DMS114 treated with DMSO at 0.1 percent for 48 hours (cell line): ENCODE data around the gene STK32B.
"Not testable (repeated sequence)": the region's sequence is repeated elsewhere in the genome, so short reads cannot be mapped to it uniquely, and the experiment has no call there.

Experiments used
- DNase-seq: peaks from one replicate; lab custom pipeline; 2025; ENCODE audit not compliant: unreplicated experiment; lab: John Stamatoyannopoulos, UW

Gene STK32B

GRCh38 chr4:5051278-5052203 lies at the start of gene STK32B:
STK32B (plus strand) TSS chr4:5051480.
- peak; percentile 69 for DNase-seq

GRCh38 chr4:5001641-5002040 lies 49.6 kb upstream of the STK32B start:
- DNase-seq: not testable (repeated sequence)

- DNase-seq: no peak
These were observed 47.9 kb upstream of the STK32B start for GRCh38 chr4:5003372-5003857.

- DNase-seq: no peak
These were observed 47.4 kb upstream of the STK32B start for GRCh38 chr4:5003918-5004317.

GRCh38 chr4:5004496-5004895 lies 46.8 kb upstream of the STK32B start:
- no peak for DNase-seq

GRCh38 chr4:5006932-5007331 lies 44.3 kb upstream of the STK32B start:
- DNase-seq: not testable (repeated sequence)

GRCh38 chr4:5009796-5010195 lies 41.5 kb upstream of the STK32B start:
- no peak for DNase-seq

GRCh38 chr4:5010984-5011383 lies 40.3 kb upstream of the STK32B start:
- no peak for DNase-seq

- no peak for DNase-seq
These were observed 38.9 kb upstream of the STK32B start for GRCh38 chr4:5012244-5012898.

GRCh38 chr4:5012958-5013357 lies 38.3 kb upstream of the STK32B start:
- DNase-seq: no peak

GRCh38 chr4:5014007-5014682 lies 37.1 kb upstream of the STK32B start:
- no peak for DNase-seq

GRCh38 chr4:5018096-5018495 lies 33.2 kb upstream of the STK32B start:
- DNase-seq: peak; percentile 5

- no peak for DNase-seq
These were observed 32.7 kb upstream of the STK32B start for GRCh38 chr4:5018603-5019002.

GRCh38 chr4:5019274-5019673 lies 32.0 kb upstream of the STK32B start, which contains the start of gene CYTL1:
CYTL1 (minus strand) TSS chr4:5019458; CDS start chr4:5019445, 13 bp downstream.
- DNase-seq: no peak

GRCh38 chr4:5019796-5020195 lies 31.5 kb upstream of the STK32B start:
- DNase-seq: no peak

GRCh38 chr4:5020341-5020740 lies 30.9 kb upstream of the STK32B start:
- no peak for DNase-seq

GRCh38 chr4:5021546-5021945 lies 29.7 kb upstream of the STK32B start:
- DNase-seq: no peak

GRCh38 chr4:5024673-5025072 lies 26.6 kb upstream of the STK32B start:
- no peak for DNase-seq

- DNase-seq: no peak
These were observed 24.9 kb upstream of the STK32B start for GRCh38 chr4:5026371-5026770.

GRCh38 chr4:5027346-5027745 lies 23.9 kb upstream of the STK32B start:
- DNase-seq: no peak

GRCh38 chr4:5028480-5028879 lies 22.8 kb upstream of the STK32B start:
- DNase-seq: no peak
